ENCODE data around the gene LHPP. TPM values are rescaled to one million over a fixed set of nuclear protein-coding genes. Genes with fewer than 3 reads are reported as not detected.

LHPP gene
- total RNA-seq, 1 donor from 2014 or later = 18.8 TPM

DNA sequence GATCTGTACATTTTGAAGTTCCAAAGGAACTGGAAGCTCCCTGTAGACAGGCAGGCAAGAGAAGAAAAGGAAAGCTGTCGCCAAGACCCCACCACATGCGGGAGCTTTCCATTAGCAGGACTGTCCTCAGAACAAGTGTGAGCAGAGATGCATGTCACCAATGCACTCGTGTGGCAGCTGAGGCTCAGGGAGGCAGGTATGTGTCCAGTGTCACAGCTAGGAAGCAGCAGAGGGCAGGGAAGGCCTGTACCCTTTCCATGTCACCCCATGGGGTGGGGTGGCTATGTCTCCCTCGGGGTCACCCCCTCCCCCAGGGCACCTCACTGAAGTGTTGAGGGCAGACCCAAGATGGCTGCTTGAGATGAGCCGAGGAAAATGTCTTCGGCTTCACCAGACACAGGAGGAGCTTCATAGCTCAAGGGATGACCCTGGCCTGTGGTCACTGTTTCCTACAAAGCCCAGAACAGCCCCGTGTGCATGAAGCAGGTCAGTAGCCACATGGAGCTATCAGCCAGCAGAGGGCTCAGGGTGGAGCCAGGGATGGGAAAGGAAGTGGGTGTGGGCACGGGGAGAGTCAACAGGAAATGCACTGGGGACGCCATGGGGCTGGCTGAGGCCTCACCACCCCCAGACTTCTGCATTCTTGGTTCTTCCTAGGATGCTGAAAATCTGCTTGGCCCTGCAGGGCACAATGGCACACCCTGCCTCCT, 186.0 kb downstream of the LHPP start:
- peaks cover 21% of the 10 kb centered on the region for H3K4me1 Mint-ChIP-seq (ENCODE audit: unreplicated experiment)
- peak overlapping the region; percentile 27 for H3K27ac Mint-ChIP-seq (ENCODE audit: unreplicated experiment)
- H3K27me3 Mint-ChIP-seq (ENCODE audit: unreplicated experiment) = no peaks in the 10 kb centered on the region
- no peak for DNase-seq (ENCODE audit: extremely low spot score, unreplicated experiment)
- TF ChIP-seq, protein P1, sequence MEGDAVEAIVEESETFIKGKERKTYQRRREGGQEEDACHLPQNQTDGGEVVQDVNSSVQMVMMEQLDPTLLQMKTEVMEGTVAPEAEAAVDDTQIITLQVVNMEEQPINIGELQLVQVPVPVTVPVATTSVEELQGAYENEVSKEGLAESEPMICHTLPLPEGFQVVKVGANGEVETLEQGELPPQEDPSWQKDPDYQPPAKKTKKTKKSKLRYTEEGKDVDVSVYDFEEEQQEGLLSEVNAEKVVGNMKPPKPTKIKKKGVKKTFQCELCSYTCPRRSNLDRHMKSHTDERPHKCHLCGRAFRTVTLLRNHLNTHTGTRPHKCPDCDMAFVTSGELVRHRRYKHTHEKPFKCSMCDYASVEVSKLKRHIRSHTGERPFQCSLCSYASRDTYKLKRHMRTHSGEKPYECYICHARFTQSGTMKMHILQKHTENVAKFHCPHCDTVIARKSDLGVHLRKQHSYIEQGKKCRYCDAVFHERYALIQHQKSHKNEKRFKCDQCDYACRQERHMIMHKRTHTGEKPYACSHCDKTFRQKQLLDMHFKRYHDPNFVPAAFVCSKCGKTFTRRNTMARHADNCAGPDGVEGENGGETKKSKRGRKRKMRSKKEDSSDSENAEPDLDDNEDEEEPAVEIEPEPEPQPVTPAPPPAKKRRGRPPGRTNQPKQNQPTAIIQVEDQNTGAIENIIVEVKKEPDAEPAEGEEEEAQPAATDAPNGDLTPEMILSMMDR (IDR thresholded peaks at IDR 0.05) = no peak
- no peak overlapping the region for H3K4me3 Mint-ChIP-seq (ENCODE audit: unreplicated experiment)
- no peaks in the 10 kb centered on the region for H3K36me3 Mint-ChIP-seq (ENCODE audit: unreplicated experiment)
- no peaks in the 10 kb centered on the region for H3K9me3 Mint-ChIP-seq (ENCODE audit: unreplicated experiment)

DNA sequence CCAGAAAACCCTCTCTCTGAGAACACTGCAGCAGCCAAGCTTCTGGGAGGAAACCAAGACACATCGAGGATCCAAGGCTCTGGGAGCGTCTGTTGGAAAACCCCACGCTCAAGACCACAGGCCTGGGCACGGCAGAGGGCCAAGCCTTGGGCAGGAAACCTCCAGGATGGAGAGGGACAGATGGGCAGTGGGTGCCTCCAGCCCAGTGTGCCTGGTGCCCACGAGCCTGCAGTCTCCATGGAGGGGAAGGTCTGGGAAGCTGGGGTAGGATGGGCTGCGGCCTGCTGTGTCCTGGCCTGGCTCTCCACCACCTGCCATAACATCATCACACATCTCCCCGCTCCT, 186.5 kb downstream of the LHPP start:
- peak overlapping the region; percentile 27 for H3K27ac Mint-ChIP-seq (ENCODE audit: unreplicated experiment)

DNA sequence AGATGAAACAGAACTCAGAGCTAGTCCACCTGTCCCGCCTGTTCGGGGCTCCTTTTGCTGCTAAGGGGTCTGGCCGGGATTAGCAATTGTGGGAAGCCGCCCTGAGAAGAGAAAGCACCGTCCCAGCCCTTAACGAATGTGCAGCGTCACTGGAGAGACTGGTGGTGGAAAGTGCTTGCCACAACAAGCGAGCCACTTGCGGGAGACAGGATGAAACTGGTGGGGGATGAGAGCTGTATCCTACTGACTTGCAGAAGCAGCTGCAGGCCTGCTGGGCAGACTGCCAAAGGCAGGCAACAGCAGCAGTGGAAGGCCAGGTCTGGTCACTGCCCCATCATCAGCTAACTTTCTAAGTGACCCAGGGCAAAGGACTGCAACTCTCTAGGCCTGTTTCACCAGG, 187.1 kb downstream of the LHPP start:
- Mint-ChIP-seq H3K4me3 (ENCODE audit: unreplicated experiment) (no peak overlapping the region), H3K27me3 (ENCODE audit: unreplicated experiment) (no peaks in the 10 kb centered on the region), H3K4me1 (ENCODE audit: unreplicated experiment) (peaks cover 21% of the 10 kb centered on the region), H3K9me3 (ENCODE audit: unreplicated experiment) (no peaks in the 10 kb centered on the region), H3K27ac (ENCODE audit: unreplicated experiment) (peak overlapping the region; percentile 28), H3K36me3 (ENCODE audit: unreplicated experiment) (no peaks in the 10 kb centered on the region)
- TF ChIP-seq, protein P1 (IDR thresholded peaks at IDR 0.05) = no peak
- DNase-seq (ENCODE audit: extremely low spot score, unreplicated experiment) = no peak

More for the DNA sequence above, 186.5 kb downstream of the LHPP start:
- no peak for DNase-seq (ENCODE audit: extremely low spot score, unreplicated experiment)
- H3K4me1 Mint-ChIP-seq (ENCODE audit: unreplicated experiment) = peaks cover 21% of the 10 kb centered on the region
- H3K27me3 Mint-ChIP-seq (ENCODE audit: unreplicated experiment) = no peaks in the 10 kb centered on the region
- no peaks in the 10 kb centered on the region for H3K9me3 Mint-ChIP-seq (ENCODE audit: unreplicated experiment)
- H3K36me3 Mint-ChIP-seq (ENCODE audit: unreplicated experiment) = no peaks in the 10 kb centered on the region
- no peak overlapping the region for H3K4me3 Mint-ChIP-seq (ENCODE audit: unreplicated experiment)
- TF ChIP-seq, protein P1 (IDR thresholded peaks at IDR 0.05) = no peak

DNA sequence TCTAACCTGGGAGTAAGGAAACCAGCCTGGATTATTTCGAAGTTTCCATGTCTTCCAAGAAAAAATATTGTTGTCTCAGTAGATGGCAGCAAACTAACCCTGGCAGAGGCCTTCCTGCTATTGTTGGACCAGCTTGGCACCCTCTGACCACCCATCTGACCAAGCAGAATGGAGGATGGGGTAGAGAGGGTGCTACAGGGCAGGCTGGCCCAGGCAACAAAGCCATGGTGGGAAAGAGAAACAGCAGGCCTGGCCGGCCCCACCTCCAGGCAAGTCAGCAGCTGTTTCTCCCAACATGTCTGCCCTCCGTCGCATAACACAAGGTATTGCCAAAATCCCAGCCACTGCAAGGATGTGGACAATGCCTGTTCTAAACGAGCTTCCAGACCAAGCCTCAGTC, 187.6 kb downstream of the LHPP start:
- Mint-ChIP-seq H3K27me3 (ENCODE audit: unreplicated experiment) (no peaks in the 10 kb centered on the region), H3K27ac (ENCODE audit: unreplicated experiment) (peak overlapping the region; percentile 28), H3K4me3 (ENCODE audit: unreplicated experiment) (no peak overlapping the region), H3K36me3 (ENCODE audit: unreplicated experiment) (no peaks in the 10 kb centered on the region), H3K9me3 (ENCODE audit: unreplicated experiment) (no peaks in the 10 kb centered on the region), H3K4me1 (ENCODE audit: unreplicated experiment) (peaks cover 21% of the 10 kb centered on the region)
- TF ChIP-seq, protein P1 (IDR thresholded peaks at IDR 0.05) = no peak
- DNase-seq (ENCODE audit: extremely low spot score, unreplicated experiment) = no peak

DNA sequence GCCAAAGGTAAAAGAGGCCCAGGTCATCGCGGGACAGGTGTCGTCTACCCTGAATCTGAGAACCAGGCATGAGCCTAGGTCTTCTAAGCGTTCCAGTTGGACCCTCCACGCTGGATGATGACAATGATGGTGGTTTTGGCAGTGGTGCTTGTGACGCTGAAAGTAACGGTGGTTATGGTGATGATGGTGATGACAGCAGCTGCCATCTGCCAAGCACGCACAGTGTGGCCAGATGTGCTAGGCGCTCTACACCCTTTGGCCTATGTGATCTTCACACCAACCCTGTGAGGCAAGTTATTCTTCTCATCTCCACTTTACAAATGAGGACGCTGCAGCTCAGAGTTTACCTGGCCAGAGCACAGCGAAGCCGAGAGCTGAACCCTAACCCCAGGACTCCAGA, 188.6 kb downstream of the LHPP start:
- H3K9me3 Mint-ChIP-seq (ENCODE audit: unreplicated experiment) = no peaks in the 10 kb centered on the region
- TF ChIP-seq, protein P1 (IDR thresholded peaks at IDR 0.05) = no peak
- H3K4me3 Mint-ChIP-seq (ENCODE audit: unreplicated experiment) = no peak overlapping the region
- no peak for DNase-seq (ENCODE audit: extremely low spot score, unreplicated experiment)
- H3K27ac Mint-ChIP-seq (ENCODE audit: unreplicated experiment) = no peak overlapping the region
- peaks cover 21% of the 10 kb centered on the region for H3K4me1 Mint-ChIP-seq (ENCODE audit: unreplicated experiment)
- no peaks in the 10 kb centered on the region for H3K27me3 Mint-ChIP-seq (ENCODE audit: unreplicated experiment)
- H3K36me3 Mint-ChIP-seq (ENCODE audit: unreplicated experiment) = no peaks in the 10 kb centered on the region

Measured in osteocyte (in vitro differentiated cells).